ENCODE data around the gene ADAMTS2.

ADAMTS2 gene

DNA sequence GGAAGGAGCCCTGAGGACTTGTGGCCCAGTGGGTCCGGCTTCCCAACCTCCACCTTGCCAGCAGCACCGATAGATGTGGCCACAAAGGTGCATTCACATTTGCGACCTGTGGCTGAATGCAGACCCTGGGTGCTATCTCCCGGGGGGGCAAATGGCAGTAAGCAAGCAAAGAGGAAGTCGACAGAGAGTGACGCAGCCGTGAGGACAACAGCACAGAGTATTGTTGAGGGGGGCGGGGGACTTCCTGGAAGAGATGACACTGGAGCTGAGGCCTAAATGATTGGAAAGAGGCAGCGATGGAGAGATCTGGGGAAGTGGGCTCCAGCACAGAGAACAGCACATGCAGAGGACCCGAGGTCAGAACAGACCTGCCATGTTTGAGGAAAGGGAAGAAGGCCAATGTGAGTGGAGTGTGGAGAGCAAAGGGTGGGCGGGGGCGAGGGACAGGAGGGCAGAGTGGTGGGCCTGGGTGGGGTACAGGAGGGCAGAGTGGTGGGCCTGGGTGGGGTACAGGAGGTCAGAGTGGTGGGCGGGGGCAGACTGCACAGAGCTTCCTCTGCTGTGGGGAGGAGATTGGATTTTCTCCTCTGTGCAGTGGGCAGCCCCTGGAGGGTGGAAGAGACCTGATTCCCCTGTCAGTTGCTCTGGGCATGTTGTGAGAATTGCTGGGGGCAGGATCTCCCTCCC is 42.6 kb downstream of the ADAMTS2 start:
- H2AK5ac ChIP-seq (ENCODE audit: low read length) = no peak overlapping the region
- peaks cover 2% of the 10 kb centered on the region for H3K9me3 ChIP-seq (ENCODE audit: insufficient read depth, low read depth, low read length)
- H2BK12ac ChIP-seq (ENCODE audit: low read length) = no peak overlapping the region
- peak overlapping the region; percentile 13 for H3K4ac ChIP-seq (ENCODE audit: low read depth, low read length)
- peaks cover 12 to 19% of the 10 kb centered on the region in 2 experiments for H3K4me1 ChIP-seq (ENCODE audit: control insufficient read depth in 1 of 2, insufficient read depth in 2 of 2, low read length in 2 of 2)
- H2AFZ ChIP-seq (ENCODE audit: insufficient read depth, low read length, poor library complexity) = no peak overlapping the region
- no peak overlapping the region for H3K27ac ChIP-seq (ENCODE audit: low read depth, low read length)
- H3K79me2 ChIP-seq (ENCODE audit: control insufficient read depth, insufficient read depth, low read length, poor library complexity) = no peaks in the 10 kb centered on the region
- H3K27me3 ChIP-seq (ENCODE audit: insufficient read depth, low read length) = no peaks in the 10 kb centered on the region
- H4K8ac ChIP-seq (ENCODE audit: low read depth, low read length) = no peak overlapping the region
- peak overlapping the region; percentile 6 for H3K14ac ChIP-seq (ENCODE audit: low read length)
- H4K91ac ChIP-seq (ENCODE audit: low read depth, low read length) = no peak overlapping the region
- no peak overlapping the region for H2BK5ac ChIP-seq (ENCODE audit: low read depth, low read length, poor library complexity)
- H4K12ac ChIP-seq (ENCODE audit: low read depth, low read length) = no peak overlapping the region
- DNase-seq = no peak
- peaks cover 0 to 2% of the 10 kb centered on the region in 2 experiments for H3K36me3 ChIP-seq (ENCODE audit: control insufficient read depth in 1 of 2, insufficient read depth in 2 of 2, low read length in 2 of 2)
- no peak overlapping the region for H3K4me3 ChIP-seq (ENCODE audit: low read depth, low read length)
- H3K79me1 ChIP-seq (ENCODE audit: low read length) = no peaks in the 10 kb centered on the region
- no peak overlapping the region for H3K9ac ChIP-seq (ENCODE audit: low read length)
- WGBS (ENCODE audit: extremely low coverage, insufficient coverage, insufficient read length) = no CpG with 5 or more reads among the region's 13 CpGs
- no peak overlapping the region for H2BK120ac ChIP-seq (ENCODE audit: insufficient read depth, low read length, poor library complexity)
- no peak overlapping the region for H3K23ac ChIP-seq (ENCODE audit: low read length)
- H3K18ac ChIP-seq (ENCODE audit: low read length) = peak overlapping the region; percentile 27
- no peak overlapping the region for H3K4me2 ChIP-seq (ENCODE audit: low read length)

DNA sequence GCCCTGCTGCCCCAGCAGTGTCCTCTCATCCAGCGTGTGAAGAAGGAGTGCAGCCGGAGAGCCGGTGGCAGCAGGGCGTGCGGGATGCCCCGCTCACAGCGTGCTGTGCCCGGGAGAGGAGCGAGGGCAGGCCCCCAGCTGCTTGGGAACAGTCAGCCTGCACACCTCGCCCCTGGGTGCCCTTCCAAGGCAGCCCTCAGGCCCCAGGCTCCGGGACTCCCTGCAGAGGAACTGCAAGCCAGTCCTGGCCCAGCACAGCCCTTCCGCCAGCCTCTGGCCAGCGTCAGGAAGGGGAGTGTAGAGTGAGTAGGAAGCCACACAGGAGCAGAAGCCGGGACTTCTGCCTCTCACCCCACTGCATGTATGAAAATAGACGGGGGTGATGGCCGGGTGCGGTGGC is 43.5 kb downstream of the ADAMTS2 start:
- WGBS (ENCODE audit: extremely low coverage, insufficient coverage, insufficient read length) = no CpG with 5 or more reads among the region's 17 CpGs
- no peaks in the 10 kb centered on the region for H3K36me3 ChIP-seq (ENCODE audit: control insufficient read depth in 1 of 2, insufficient read depth in 2 of 2, low read length in 2 of 2)

DNA sequence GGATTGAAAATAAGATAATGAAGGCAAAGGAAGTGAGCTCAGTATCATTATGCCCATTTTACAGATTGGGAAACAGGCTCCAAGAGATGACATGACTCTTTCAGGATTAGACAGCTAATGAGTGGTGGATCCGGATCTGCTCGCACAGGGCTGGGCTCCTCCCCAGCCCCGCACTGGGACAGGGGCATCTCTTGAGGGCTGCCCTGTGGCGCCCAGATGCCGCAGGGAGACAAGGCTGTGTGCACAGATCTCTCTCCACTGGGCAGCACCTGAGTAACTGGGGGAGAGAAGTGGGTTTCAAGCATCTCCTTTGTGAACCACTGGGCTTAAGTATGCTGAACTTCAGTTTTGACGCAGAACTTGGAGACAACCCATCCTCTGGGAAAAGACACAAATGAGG is 43.9 kb downstream of the ADAMTS2 start:
- Histone ChIP-seq H2AK5ac (ENCODE audit: low read length) (no peak overlapping the region), H3K4me3 (ENCODE audit: low read depth, low read length) (no peak overlapping the region), H3K18ac (ENCODE audit: low read length) (no peak overlapping the region), H3K27ac (ENCODE audit: low read depth, low read length) (no peak overlapping the region), H3K4ac (ENCODE audit: low read depth, low read length) (no peak overlapping the region), H2BK12ac (ENCODE audit: low read length) (no peak overlapping the region), H2AFZ (ENCODE audit: insufficient read depth, low read length, poor library complexity) (no peak overlapping the region), H2BK5ac (ENCODE audit: low read depth, low read length, poor library complexity) (no peak overlapping the region), H3K23ac (ENCODE audit: low read length) (no peak overlapping the region), H3K79me2 (ENCODE audit: control insufficient read depth, insufficient read depth, low read length, poor library complexity) (no peaks in the 10 kb centered on the region), H3K9ac (ENCODE audit: low read length) (no peak overlapping the region), H3K9me3 (ENCODE audit: insufficient read depth, low read depth, low read length) (peaks cover 2% of the 10 kb centered on the region), H3K14ac (ENCODE audit: low read length) (no peak overlapping the region), H3K36me3 (ENCODE audit: control insufficient read depth in 1 of 2, insufficient read depth in 2 of 2, low read length in 2 of 2) (no peaks in the 10 kb centered on the region), H3K79me1 (ENCODE audit: low read length) (no peaks in the 10 kb centered on the region), H3K4me1 (ENCODE audit: control insufficient read depth in 1 of 2, insufficient read depth in 2 of 2, low read length in 2 of 2) (peaks cover 12 to 19% of the 10 kb centered on the region in 2 experiments), H4K12ac (ENCODE audit: low read depth, low read length) (no peak overlapping the region), H3K27me3 (ENCODE audit: insufficient read depth, low read length) (no peaks in the 10 kb centered on the region), H3K4me2 (ENCODE audit: low read length) (no peak overlapping the region), H2BK120ac (ENCODE audit: insufficient read depth, low read length, poor library complexity) (no peak overlapping the region), H4K8ac (ENCODE audit: low read depth, low read length) (no peak overlapping the region), H4K91ac (ENCODE audit: low read depth, low read length) (no peak overlapping the region)
- WGBS (ENCODE audit: extremely low coverage, insufficient coverage, insufficient read length) = no CpG with 5 or more reads among the region's 6 CpGs
- DNase-seq = no peak

More for the DNA sequence above, 43.5 kb downstream of the ADAMTS2 start:
- Histone ChIP-seq H3K4ac (ENCODE audit: low read depth, low read length) (no peak overlapping the region), H3K4me1 (ENCODE audit: control insufficient read depth in 1 of 2, insufficient read depth in 2 of 2, low read length in 2 of 2) (peaks cover 12 to 19% of the 10 kb centered on the region in 2 experiments), H2AK5ac (ENCODE audit: low read length) (no peak overlapping the region), H3K4me3 (ENCODE audit: low read depth, low read length) (no peak overlapping the region), H2BK12ac (ENCODE audit: low read length) (no peak overlapping the region), H4K8ac (ENCODE audit: low read depth, low read length) (no peak overlapping the region), H4K12ac (ENCODE audit: low read depth, low read length) (no peak overlapping the region), H3K14ac (ENCODE audit: low read length) (no peak overlapping the region), H3K79me1 (ENCODE audit: low read length) (no peaks in the 10 kb centered on the region), H2BK120ac (ENCODE audit: insufficient read depth, low read length, poor library complexity) (no peak overlapping the region), H3K4me2 (ENCODE audit: low read length) (no peak overlapping the region), H3K27me3 (ENCODE audit: insufficient read depth, low read length) (no peaks in the 10 kb centered on the region), H2AFZ (ENCODE audit: insufficient read depth, low read length, poor library complexity) (no peak overlapping the region), H3K27ac (ENCODE audit: low read depth, low read length) (no peak overlapping the region), H4K91ac (ENCODE audit: low read depth, low read length) (no peak overlapping the region), H3K23ac (ENCODE audit: low read length) (no peak overlapping the region), H2BK5ac (ENCODE audit: low read depth, low read length, poor library complexity) (no peak overlapping the region), H3K9ac (ENCODE audit: low read length) (no peak overlapping the region), H3K18ac (ENCODE audit: low read length) (no peak overlapping the region), H3K79me2 (ENCODE audit: control insufficient read depth, insufficient read depth, low read length, poor library complexity) (no peaks in the 10 kb centered on the region), H3K9me3 (ENCODE audit: insufficient read depth, low read depth, low read length) (peaks cover 2% of the 10 kb centered on the region)
- DNase-seq = no peak

DNA sequence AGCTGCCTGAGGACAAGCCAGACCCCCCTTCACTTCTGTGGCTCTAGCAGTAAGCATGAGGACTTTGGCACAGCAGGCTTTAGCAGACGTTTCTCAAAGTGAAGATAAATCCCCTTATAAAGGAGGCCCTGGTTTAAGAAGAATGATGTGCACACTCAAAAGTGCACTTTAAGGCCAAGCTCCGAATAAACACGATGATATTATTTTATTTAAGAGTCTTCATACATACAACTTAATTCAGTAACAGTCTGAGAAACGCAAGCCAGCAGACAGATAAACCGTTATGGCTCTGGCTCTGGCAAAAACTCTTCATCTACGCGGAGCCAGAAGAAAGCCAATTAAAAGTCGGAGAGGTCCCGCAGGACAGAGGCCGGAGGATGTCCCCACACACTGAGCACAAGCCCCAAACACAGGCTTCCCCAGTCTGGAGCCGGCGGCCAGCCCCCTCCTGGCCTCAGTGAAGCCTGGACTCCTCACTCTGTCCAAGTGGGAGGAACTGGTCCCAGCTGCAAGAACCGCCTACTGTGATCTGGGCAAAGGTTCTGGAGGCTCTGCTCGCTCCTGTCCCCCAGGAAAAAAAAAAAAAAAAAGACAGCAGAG is 44.6 kb downstream of the ADAMTS2 start:
- no peak overlapping the region for H3K23ac ChIP-seq (ENCODE audit: low read length)
- no peak overlapping the region for H3K18ac ChIP-seq (ENCODE audit: low read length)
- H3K4me2 ChIP-seq (ENCODE audit: low read length) = no peak overlapping the region
- DNase-seq = no peak
- H3K27me3 ChIP-seq (ENCODE audit: insufficient read depth, low read length) = no peaks in the 10 kb centered on the region
- no peak overlapping the region for H3K4me3 ChIP-seq (ENCODE audit: low read depth, low read length)
- H3K79me2 ChIP-seq (ENCODE audit: control insufficient read depth, insufficient read depth, low read length, poor library complexity) = no peaks in the 10 kb centered on the region
- H2AFZ ChIP-seq (ENCODE audit: insufficient read depth, low read length, poor library complexity) = no peak overlapping the region
- no CpG with 5 or more reads among the region's 14 CpGs for WGBS (ENCODE audit: extremely low coverage, insufficient coverage, insufficient read length)
- no peak overlapping the region for H2AK5ac ChIP-seq (ENCODE audit: low read length)
- H4K91ac ChIP-seq (ENCODE audit: low read depth, low read length) = no peak overlapping the region
- peaks cover 5% of the 10 kb centered on the region for H3K9me3 ChIP-seq (ENCODE audit: insufficient read depth, low read depth, low read length)
- H3K14ac ChIP-seq (ENCODE audit: low read length) = no peak overlapping the region
- peaks cover 15 to 23% of the 10 kb centered on the region in 2 experiments for H3K4me1 ChIP-seq (ENCODE audit: control insufficient read depth in 1 of 2, insufficient read depth in 2 of 2, low read length in 2 of 2)
- no peak overlapping the region for H2BK120ac ChIP-seq (ENCODE audit: insufficient read depth, low read length, poor library complexity)
- H3K4ac ChIP-seq (ENCODE audit: low read depth, low read length) = no peak overlapping the region
- H4K12ac ChIP-seq (ENCODE audit: low read depth, low read length) = no peak overlapping the region
- H3K27ac ChIP-seq (ENCODE audit: low read depth, low read length) = no peak overlapping the region
- no peak overlapping the region for H3K9ac ChIP-seq (ENCODE audit: low read length)
- H3K36me3 ChIP-seq (ENCODE audit: control insufficient read depth in 1 of 2, insufficient read depth in 2 of 2, low read length in 2 of 2) = peaks cover 0 to 2% of the 10 kb centered on the region in 2 experiments
- H2BK12ac ChIP-seq (ENCODE audit: low read length) = no peak overlapping the region
- no peak overlapping the region for H4K8ac ChIP-seq (ENCODE audit: low read depth, low read length)
- no peaks in the 10 kb centered on the region for H3K79me1 ChIP-seq (ENCODE audit: low read length)
- H2BK5ac ChIP-seq (ENCODE audit: low read depth, low read length, poor library complexity) = no peak overlapping the region
